GM12878 (cell line): ENCODE data around the gene SF3A1. TPM values are rescaled to one million over a fixed set of nuclear protein-coding genes. Genes with fewer than 3 reads are reported as not detected.

Experiments used
- ATF3 ChIP-seq: IDR thresholded peaks from 2 replicates; pipeline ENCODE4 v1.6.1; 2011; ENCODE audit warnings: low read depth, mild to moderate bottlenecking, low read length, moderate library complexity, borderline replicate concordance; ENCODE audit errors: extremely low read depth
- CHD1 ChIP-seq: IDR thresholded peaks from 2 replicates; pipeline ENCODE4 v1.6.1; 2012; ENCODE audit warnings: low read depth, low read length, improper control_type of control experiment
- CHD4 ChIP-seq: fragments of 200-600 bp; sonication (generic); IDR thresholded peaks from 2 replicates; pipeline ENCODE4 v1.6.1; 2016; ENCODE audit warnings: mild to moderate bottlenecking
- E2F4 ChIP-seq: IDR thresholded peaks from 2 replicates; pipeline ENCODE4 v1.6.1; 2012; ENCODE audit warnings: low read depth, low read length, improper control_type of control experiment
- E2F8 ChIP-seq: fragments of 450-650 bp; IDR thresholded peaks from 2 replicates; pipeline ENCODE4 v1.6.1; 2018; ENCODE audit warnings: mild to moderate bottlenecking, low read depth, moderate library complexity; ENCODE audit not compliant: partially characterized antibody
- ESRRA ChIP-seq: IDR thresholded peaks from 2 replicates; pipeline ENCODE4 v1.6.1; 2012; ENCODE audit warnings: mild to moderate bottlenecking, low read length, improper control_type of control experiment
- EZH2 ChIP-seq: IDR thresholded peaks from 2 replicates; pipeline ENCODE4 v1.6.1; 2012; ENCODE audit warnings: low read depth, mild to moderate bottlenecking, control low read depth, inconsistent platforms, low read length, borderline replicate concordance; ENCODE audit not compliant: control insufficient read depth
- HDAC6 ChIP-seq: fragments of 200-600 bp; sonication (generic); IDR thresholded peaks from one replicate; pipeline ENCODE4 v1.8.0; 2017; ENCODE audit warnings: antibody characterized with exemption; ENCODE audit not compliant: unreplicated experiment
- MTA3 ChIP-seq: IDR thresholded peaks from 2 replicates; pipeline ENCODE4 v1.6.1; 2012; ENCODE audit warnings: low read length, inconsistent platforms, borderline replicate concordance
- NFYB ChIP-seq: IDR thresholded peaks from 2 replicates; pipeline ENCODE4 v1.6.1; 2011; ENCODE audit warnings: low read depth, mild to moderate bottlenecking, low read length, improper control_type of control experiment, moderate library complexity; ENCODE audit not compliant: insufficient read depth
- NR2C1 ChIP-seq: fragments of 450-650 bp; IDR thresholded peaks from 2 replicates; pipeline ENCODE4 v1.6.1; 2017; ENCODE audit warnings: antibody characterized with exemption, mild to moderate bottlenecking, moderate library complexity
- PAX8 ChIP-seq: fragments of 450-650 bp; IDR thresholded peaks from 2 replicates; pipeline ENCODE4 v1.6.1; 2017; ENCODE audit warnings: mild to moderate bottlenecking, moderate library complexity
- PBX3 ChIP-seq: IDR thresholded peaks from 2 replicates; pipeline ENCODE4 v1.6.1; 2011; ENCODE audit warnings: mild to moderate bottlenecking, low read depth, low read length, moderate library complexity; ENCODE audit not compliant: insufficient replicate concordance
- RUNX3 ChIP-seq: IDR thresholded peaks from 2 replicates; pipeline ENCODE4 v1.6.1; 2012; ENCODE audit warnings: low read length, inconsistent platforms
- SKIL ChIP-seq: fragments of 450-650 bp; IDR thresholded peaks from 2 replicates; pipeline ENCODE4 v1.6.1; 2017; ENCODE audit warnings: mild to moderate bottlenecking, low read depth, inconsistent platforms; ENCODE audit not compliant: poor library complexity, severe bottlenecking
- polyA plus RNA-seq, 11 experiments: library from polyadenylated mRNA; depleted of rRNA in 4 of 11; unstranded in 6 of 11; stranded (reverse) in 5 of 11; fragments of >200 nt; fragmentation: Nextera tagmentation in 4 of 11; fragmentation: Illumina TruSeq in 1 of 11; extraction: Ambion mirVana in 4 of 11; extraction: Trizol in 1 of 11; gene quantifications; 1 replicate in 1 of 11; 2 replicates in 10 of 11; pipeline versions ENCODE4 v1.2.1 to v1.2.3, GENCODE V29; 2011 to 2016; ENCODE audit warnings: inconsistent platforms in 2 of 11, missing spikeins in 2 of 11, low read depth in 1 of 11
- total RNA-seq, 4 experiments: library from RNA; depleted of rRNA in 3 of 4; stranded (reverse); fragments of >200 nt in 3 of 4; fragmentation: Illumina TruSeq in 1 of 4; extraction: Trizol in 1 of 4; gene quantifications; 2 replicates each; pipeline versions ENCODE4 v1.2.1 to v1.2.3, GENCODE V29; 2013 to 2021
- TF ChIP-seq, protein P1 (sequence below): IDR thresholded peaks from 2 replicates; pipeline ENCODE4 v1.6.1; 2012; ENCODE audit warnings: improper control_type of control experiment, low read depth, low read length; ENCODE audit not compliant: insufficient replicate concordance

SF3A1 gene
- total and polyA plus RNA-seq, 10 of the 15 experiments (the other 5 are each of a cell fraction or from before 2014, with no cell fraction given), result 10.4 to 239 (median 46.0) TPM

GRCh38 chr22:30314915-30315314, 41.8 kb downstream of the SF3A1 start (continued):
- TF ChIP-seq E2F8 (no peak), ATF3 (no peak), ESRRA (no peak), NFYB (no peak), PBX3 (no peak), PAX8 (no peak), CHD4 (no peak), CHD1 (no peak), HDAC6 (no peak), RUNX3 (peak; percentile 95), E2F4 (no peak), SKIL (no peak), NR2C1 (no peak), MTA3 (peak; percentile 46; the same call in 1 of the 2 replicates), EZH2 (no peak)
- TF ChIP-seq, protein P1, sequence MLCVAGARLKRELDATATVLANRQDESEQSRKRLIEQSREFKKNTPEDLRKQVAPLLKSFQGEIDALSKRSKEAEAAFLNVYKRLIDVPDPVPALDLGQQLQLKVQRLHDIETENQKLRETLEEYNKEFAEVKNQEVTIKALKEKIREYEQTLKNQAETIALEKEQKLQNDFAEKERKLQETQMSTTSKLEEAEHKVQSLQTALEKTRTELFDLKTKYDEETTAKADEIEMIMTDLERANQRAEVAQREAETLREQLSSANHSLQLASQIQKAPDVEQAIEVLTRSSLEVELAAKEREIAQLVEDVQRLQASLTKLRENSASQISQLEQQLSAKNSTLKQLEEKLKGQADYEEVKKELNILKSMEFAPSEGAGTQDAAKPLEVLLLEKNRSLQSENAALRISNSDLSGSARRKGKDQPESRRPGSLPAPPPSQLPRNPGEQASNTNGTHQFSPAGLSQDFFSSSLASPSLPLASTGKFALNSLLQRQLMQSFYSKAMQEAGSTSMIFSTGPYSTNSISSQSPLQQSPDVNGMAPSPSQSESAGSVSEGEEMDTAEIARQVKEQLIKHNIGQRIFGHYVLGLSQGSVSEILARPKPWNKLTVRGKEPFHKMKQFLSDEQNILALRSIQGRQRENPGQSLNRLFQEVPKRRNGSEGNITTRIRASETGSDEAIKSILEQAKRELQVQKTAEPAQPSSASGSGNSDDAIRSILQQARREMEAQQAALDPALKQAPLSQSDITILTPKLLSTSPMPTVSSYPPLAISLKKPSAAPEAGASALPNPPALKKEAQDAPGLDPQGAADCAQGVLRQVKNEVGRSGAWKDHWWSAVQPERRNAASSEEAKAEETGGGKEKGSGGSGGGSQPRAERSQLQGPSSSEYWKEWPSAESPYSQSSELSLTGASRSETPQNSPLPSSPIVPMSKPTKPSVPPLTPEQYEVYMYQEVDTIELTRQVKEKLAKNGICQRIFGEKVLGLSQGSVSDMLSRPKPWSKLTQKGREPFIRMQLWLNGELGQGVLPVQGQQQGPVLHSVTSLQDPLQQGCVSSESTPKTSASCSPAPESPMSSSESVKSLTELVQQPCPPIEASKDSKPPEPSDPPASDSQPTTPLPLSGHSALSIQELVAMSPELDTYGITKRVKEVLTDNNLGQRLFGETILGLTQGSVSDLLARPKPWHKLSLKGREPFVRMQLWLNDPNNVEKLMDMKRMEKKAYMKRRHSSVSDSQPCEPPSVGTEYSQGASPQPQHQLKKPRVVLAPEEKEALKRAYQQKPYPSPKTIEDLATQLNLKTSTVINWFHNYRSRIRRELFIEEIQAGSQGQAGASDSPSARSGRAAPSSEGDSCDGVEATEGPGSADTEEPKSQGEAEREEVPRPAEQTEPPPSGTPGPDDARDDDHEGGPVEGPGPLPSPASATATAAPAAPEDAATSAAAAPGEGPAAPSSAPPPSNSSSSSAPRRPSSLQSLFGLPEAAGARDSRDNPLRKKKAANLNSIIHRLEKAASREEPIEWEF, result no peak
- TF ChIP-seq, all 136 proteins: peak for 30
